GM18498 (cell line): ENCODE measurements around the gene CLDN1.
"Not testable (repeated sequence)": the region's sequence is repeated elsewhere in the genome, so short reads cannot be mapped to it uniquely, and the experiment has no call there.

Experiments used
- ATAC-seq: cut with Tn5 transposase; IDR thresholded peaks from one replicate; pipeline ENCODE4 v1.9.1; 2021; ENCODE audit warnings: mild to moderate bottlenecking, moderate library complexity; ENCODE audit not compliant: unreplicated experiment

Gene CLDN1

DNA sequence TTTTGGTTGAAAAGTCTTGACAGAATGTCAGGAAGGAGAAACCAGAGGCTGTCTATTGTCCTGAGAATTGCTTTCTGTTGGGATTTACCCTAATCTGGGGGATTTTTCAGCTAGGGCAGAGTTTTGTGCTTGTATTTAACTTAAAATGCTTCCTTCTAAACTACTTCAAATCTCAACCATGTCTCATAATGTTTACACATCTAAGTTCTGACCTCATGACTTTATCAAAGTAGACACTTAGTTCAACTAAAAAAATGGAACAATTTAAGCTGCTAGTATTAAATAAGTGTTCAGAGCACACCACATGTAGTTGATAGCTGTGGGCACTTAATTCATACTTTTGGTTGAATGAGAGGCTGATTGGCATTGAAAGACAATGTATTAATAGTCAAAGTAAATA is 28.2 kb downstream of the CLDN1 start:
- ATAC-seq, result no peak

DNA sequence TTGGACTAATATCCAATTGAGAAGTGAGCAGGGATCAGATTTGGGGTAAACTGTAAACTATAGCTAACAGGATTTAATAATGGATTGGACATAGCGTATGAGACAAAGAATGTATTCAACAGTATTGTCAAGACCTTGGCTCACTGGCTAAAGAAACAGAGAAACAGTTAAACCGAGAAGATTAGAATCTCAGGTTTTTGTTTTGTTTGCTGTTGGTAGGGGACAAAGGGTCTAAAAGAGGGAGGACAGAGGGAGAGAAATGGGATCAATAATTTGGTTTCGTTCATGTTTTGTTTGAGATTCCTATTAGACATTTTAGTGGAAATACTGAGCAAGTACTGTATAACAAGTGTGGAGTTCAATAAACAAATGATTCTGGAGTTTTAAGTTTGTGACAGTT is 28.6 kb downstream of the CLDN1 start:
- no peak for ATAC-seq

DNA sequence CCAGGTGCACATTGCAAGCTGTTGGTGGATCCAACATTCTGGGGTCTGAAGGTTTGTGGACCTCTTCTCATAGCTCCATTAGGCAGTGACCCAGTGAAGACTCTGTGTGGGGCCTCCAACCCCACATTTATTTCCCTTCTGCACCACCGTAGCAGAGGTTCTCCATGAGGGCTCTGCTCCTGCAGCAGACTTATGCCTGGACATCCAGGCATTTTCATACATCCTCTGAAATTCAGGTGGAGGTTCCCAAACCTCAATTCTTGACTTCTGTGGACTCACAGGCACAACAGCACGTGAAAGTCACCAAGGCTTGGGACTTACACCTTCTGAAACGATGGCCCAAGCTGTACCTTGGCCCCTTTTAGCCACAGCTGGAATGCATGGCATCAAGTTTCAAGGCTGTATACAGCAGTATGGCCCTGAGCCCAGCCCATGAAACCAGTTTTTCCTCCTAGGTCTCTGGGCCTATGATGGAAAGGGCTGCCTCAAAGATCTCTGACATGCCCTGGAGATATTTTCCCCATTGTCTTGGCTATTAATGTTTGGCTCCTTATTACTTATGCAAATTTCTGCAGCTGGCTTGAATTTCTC is 30.2 kb downstream of the CLDN1 start:
- no peak for ATAC-seq

DNA sequence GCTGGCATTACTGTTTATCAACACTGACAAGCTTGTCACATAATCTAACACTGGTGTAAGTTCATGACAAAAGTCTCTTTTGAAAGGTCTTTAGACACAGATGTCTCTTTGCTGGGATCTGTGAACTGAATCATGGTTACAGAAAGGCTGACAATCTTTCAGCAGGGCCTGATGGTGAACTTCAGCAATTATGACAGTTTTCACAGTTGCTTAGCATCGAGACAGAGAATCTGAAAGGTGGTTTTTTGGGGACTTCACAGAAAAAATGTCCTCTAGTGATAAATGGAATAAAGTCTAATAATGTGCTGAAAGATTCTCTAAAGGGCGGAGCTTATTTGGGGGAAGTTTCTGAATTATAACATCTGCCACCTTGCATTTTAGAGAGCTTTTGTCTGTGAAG is 32.3 kb downstream of the CLDN1 start:
- ATAC-seq, result no peak

DNA sequence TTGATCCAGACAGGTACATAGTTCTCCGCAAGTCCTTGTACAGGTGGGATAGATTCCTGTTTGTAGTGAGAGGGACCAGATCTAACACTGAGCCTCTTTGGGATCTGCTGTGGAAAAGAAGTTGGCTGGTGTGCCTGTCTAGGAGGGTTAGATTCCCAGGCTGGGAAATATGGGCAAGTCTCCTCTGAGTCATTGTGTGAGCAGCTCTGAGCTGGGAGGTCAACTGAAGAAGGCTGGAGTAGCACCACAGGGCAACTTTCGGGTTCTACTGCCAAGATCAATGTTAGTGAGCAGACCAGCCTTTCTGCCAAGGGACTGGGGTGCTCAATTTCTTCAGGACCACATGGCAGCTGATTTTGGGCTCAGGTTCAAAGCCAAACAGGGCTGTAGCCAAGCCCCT is 33.4 kb downstream of the CLDN1 start:
- no peak for ATAC-seq

DNA sequence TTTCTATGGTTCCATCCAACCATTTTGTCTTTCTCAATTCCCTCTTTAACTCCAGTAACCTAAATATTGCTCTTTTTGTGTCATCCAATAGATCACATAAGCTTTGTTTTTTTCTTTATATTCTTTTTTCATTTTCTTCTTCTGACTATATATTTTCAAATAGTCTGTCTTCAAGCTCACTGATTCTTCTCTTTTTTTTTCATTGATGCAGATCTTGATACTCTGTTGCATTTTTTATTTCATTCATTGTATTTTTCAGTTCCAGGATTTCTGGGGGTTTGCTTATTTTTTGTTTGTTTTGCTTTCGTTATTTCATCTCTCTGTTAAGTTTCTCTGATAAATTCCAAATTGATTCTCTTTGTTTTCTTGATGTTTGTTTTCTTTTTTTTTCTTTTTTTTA is 36.2 kb downstream of the CLDN1 start:
- ATAC-seq, result no peak

DNA sequence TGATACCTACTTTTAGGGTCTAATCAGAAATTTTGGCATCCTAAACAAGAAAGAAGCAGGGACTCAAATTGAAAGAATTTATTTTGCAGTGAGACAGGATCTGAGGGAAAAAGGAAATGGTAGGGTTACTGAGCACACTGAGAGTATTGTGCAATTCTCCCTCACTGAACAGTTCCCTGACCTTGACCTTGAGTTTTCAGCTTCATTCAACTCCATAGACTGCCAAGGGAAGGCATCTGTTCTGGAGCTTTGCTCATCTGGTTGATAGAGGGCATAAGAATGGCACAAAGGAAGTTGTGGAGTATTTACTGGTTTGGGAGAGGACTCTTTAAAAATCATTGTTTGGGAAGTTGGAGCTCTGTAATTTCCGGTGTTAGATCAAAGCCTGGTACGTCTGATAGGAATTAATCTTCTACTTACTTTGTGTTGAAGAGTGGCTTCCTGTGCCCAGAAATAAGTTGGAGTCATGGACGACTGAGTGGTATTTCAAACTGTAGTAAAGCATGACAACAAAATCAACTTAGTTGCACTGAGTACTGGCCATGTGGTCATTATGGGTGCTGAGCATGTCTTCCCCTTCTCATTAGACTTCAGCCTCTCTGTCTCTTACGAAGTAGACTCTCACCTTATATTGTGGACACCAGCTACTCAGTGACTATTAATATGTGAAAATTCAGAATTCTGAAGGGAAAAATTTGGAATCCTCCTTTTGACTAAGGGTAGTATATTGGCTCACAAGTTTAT is 40.8 kb downstream of the CLDN1 start:
- ATAC-seq, result no peak

DNA sequence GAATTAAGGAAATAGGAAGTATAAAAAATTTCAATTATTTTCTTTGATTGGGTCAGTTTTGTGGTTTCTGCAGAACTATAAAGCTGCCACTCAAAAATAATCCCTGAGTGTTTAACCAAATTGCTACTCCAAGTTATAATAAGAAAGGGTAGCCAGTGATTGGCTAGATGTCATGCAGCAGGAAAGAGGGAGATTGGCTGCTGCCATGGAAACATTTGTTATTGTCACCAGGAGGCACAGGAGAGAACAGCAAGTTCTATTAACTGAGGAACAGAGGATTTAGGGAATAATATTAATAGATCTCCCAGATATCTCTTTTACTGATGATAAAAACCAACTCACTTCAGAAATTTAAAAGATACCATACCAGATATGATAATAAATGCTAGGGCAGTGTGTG is 42.6 kb downstream of the CLDN1 start:
- no peak for ATAC-seq

DNA sequence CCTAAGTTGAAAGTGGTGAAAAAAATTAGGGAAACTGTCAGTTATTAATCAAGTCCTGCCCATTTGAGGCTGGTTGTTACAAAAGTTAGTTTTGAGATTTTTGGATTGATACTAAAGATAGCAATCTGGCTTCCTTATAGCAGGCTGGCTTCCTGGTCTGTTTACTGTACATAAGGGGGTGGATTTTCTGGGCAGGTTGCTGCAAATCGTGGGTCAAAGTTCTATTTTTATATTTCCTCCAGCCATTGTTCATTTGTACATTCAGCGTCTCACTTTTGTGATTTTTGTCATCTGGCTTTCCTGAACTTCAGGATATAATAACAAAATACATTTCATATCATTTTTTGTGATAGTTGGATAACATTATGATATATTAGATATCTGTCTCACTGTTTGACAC is 49.5 kb downstream of the CLDN1 start:
- ATAC-seq, result no peak

DNA sequence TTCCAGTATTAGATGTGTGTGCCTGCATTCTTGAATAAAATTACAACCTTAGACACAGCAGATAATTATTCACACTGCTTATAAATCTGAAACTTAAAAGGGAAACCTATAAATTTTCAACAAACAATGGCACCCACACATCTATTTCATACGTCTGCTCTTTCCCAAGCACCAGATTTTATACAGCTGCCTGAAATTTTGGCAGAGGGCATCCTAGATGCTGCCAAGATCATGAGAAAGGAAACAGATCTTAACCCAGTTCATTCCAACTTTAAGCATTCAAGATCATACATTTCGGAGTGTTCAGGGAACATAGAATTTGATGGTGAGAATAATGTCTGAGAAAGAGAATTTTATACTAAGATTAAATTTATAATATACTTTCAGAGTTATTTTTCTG is 53.1 kb downstream of the CLDN1 start:
- no peak for ATAC-seq

DNA sequence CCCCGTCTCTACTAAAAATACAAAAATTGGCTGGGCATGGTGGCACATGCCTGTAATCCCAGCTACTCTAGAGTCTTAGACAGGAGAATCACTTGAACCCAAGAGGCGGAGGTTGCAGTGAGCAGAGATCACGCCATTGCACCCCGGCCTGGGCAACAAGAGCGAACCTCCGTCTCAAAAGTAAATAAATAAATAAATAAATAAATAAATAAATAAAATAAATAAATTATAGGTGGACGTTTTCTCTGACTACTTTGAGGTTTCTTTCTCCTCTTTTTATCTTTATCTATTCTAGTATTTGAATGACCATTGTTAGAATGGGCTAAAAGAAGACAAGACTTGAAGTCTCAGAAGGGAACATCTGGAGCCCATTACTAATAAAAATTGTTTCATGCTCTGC is 54.8 kb downstream of the CLDN1 start:
- ATAC-seq, result not testable (repeated sequence)

DNA sequence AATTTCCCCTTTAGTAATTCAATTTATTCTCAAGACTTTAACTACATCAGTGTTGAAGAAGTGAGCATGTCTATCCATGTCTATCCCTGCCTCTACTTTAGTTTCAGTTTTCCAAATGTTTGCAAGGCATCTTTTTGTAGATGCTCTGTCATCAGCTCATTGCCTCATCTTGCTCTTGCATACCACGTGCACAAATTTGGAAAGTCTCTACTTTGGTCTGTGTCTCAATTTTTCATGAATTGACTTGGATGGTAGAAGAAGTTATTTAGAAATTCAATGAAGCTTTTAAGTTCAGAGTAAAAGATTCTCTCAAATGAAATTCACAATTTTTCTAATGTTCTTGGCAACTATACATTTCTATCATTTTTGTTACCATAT is 55.3 kb downstream of the CLDN1 start:
- ATAC-seq, result no peak

DNA sequence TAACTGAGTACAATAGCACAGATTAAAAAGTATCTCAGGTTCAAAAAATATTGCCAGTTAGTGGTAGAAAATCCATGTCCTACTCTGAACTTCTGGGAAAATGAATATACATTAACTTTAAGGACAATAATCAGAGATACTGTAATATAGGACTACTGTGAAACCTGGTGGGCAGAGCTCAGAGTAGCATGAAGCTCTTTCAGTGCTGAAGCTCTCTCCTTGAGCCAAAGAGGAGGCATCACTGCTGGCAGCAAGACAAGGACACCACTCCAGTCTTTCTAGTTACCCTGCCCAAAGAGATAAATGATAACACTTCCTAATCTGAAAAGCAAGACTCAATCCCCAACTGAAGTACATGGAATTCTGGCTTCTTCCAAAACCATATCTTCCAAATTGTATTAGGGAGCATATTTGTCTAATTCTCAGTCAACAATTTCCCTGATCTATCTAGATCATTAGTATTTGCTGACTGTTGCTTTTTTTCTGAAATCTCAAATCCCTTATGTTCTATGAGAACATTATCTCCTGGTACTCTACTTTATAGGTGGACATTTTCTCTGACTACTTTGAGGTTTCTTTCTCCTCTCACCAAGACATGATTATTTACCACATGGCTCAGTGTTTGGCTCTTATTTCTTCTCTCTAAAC is 55.9 kb downstream of the CLDN1 start:
- no peak for ATAC-seq

DNA sequence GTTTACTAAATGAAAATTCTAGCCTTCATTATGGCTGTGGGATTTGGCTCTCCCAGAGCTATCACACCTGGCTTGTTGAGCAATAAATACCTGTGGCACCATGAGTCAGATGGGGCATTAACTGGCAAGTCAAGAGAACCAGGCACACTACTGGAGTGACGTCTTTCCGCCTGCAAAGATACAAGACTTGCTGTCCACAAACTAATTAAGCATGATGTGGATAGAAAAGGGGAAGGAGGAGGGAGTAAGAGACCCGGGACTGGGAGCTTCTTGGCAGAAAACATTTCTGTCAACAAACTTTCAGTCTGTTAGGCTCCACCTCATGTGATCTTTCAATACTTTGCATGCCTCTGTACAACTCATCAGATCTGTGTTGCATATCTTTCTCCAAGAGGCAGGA is 56.5 kb downstream of the CLDN1 start:
- ATAC-seq, result no peak

DNA sequence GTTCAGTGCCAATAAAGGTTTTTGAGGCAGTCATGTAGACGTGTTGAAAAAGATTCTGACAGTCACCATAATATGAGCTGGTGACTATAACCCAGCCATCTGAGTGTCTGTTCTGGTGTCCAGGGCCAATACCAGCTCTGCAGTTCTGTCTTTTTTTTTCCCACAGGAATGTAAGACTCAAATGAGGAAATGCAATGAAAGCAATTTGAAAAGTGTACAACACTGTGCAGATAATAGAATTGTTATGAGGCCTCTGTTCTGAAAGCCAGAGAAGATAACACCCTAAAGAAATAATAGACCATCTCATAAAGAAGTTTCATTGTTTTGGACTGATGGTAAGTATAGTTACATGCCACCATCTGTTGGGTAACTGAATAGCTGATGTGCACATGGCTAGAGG is 57.1 kb downstream of the CLDN1 start:
- no peak for ATAC-seq

DNA sequence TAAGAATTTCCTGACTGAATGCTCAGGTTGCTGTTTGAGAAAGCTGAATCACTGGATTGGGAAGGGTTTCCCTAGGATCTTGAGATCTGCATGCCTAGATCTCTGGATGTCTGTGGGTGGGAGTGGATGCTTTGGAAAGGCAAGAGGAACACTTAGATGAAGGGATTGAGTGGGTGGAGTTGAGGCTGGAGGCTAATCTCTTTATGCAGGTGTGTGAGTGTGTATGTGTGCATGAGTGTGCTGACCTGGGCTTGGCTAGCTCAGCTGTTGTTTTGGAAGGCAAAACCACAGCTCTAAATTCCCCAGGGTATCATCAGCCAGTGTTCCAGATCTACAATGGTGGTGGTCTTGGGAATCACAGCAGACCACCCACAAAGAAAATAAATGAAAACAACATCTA is 60.5 kb downstream of the CLDN1 start:
- no peak for ATAC-seq

DNA sequence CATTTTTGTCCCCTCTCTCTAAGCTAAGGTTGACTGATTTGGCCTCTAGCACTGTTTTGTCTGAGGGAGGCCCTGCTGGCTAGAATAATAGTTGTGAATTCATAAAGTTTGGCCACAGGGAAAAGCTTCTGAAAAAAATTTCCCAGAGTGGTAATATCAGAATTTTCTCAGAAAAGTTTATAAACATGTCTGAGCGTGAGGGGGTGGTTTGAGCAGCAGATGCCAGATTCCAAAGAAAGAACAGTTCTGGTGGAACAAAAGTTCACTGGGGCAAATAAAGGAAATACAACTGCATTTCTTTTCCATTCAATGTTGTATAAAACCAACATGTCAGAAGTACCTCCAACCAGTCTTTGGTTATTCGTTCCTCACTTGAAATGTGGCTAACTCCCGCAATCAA is 61.2 kb downstream of the CLDN1 start:
- ATAC-seq, result no peak

DNA sequence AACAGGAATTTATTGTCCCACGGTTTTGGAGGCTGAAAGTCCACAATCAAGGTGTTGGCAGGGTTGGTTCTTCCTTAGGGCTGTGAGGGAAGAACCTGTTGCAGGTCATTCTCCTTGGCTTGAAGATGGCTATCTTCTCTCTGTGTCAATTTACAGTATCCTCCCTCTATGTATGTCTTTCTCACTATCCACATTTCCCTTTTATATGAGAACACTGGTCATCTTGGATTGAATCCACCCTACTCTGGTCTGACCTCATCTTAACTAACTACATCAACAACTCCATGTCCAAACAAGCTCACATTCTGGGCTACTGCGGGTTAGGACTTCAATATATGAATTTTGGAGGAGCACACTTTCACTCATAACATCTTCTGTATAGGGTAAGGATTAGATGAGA is 61.9 kb downstream of the CLDN1 start:
- no peak for ATAC-seq

DNA sequence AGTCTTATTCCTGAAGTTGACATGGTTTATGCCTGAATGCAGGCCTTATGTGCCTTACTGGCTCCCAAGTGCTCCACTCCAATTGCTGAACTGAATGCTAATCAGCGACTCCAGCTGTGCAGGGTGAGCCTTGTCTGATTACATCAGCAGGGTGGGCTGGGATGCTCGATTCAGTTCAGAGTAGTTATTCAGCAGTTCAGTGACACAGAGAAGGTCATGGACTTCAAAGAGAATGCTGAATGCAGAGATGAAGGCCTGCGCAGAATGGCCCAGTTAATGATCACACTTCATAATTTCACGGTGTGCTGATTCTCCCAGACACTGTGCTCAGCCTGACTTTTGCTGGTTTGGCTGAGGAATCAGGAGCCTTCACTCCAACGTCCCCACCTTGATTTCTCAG is 63.6 kb downstream of the CLDN1 start:
- no peak for ATAC-seq
